ENCODE measurements around the gene ABCD3. TPM values are rescaled to one million over a fixed set of nuclear protein-coding genes. Genes with fewer than 3 reads are reported as not detected.

Gene ABCD3
- total and polyA plus RNA-seq, 2 donors from 2014 or later = 43.2 to 65.1 TPM

GRCh38 chr1:94544706-94545490, 126.7 kb downstream of the ABCD3 start:
- H3K9ac ChIP-seq (ENCODE audit: low read length in 3 of 3) = no peak overlapping the region
- no peak overlapping the region for H3K4me3 ChIP-seq (ENCODE audit: low read length in 3 of 3)
- H3K27me3 ChIP-seq (ENCODE audit: control insufficient read depth, insufficient read depth, low read length) = no peaks in the 10 kb centered on the region
- DNase-seq (no peak), FAIRE-seq (no peak)
- intact Hi-C loops (cut with DNase I) = no loop called here
- no peak overlapping the region for H3K27ac ChIP-seq (ENCODE audit: low read depth in 2 of 2, low read length in 2 of 2)
- H3K9me3 ChIP-seq (ENCODE audit: control insufficient read depth in 2 of 3, insufficient read depth in 1 of 3, low read length in 3 of 3) = no peaks in the 10 kb centered on the region
- no peaks in the 10 kb centered on the region for H3K4me1 ChIP-seq (ENCODE audit: control insufficient read depth in 2 of 3, insufficient read depth in 2 of 3, low read depth in 1 of 3, low read length in 3 of 3)
- no peaks in the 10 kb centered on the region for H3K36me3 ChIP-seq (ENCODE audit: control insufficient read depth in 2 of 3, insufficient read depth in 3 of 3, low read length in 3 of 3)
- TF ChIP-seq, protein P1, sequence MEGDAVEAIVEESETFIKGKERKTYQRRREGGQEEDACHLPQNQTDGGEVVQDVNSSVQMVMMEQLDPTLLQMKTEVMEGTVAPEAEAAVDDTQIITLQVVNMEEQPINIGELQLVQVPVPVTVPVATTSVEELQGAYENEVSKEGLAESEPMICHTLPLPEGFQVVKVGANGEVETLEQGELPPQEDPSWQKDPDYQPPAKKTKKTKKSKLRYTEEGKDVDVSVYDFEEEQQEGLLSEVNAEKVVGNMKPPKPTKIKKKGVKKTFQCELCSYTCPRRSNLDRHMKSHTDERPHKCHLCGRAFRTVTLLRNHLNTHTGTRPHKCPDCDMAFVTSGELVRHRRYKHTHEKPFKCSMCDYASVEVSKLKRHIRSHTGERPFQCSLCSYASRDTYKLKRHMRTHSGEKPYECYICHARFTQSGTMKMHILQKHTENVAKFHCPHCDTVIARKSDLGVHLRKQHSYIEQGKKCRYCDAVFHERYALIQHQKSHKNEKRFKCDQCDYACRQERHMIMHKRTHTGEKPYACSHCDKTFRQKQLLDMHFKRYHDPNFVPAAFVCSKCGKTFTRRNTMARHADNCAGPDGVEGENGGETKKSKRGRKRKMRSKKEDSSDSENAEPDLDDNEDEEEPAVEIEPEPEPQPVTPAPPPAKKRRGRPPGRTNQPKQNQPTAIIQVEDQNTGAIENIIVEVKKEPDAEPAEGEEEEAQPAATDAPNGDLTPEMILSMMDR (IDR thresholded peaks at IDR 0.05; ENCODE audit: borderline replicate concordance, extremely low read depth, insufficient read depth) = no peak

- Histone ChIP-seq H3K4me1 (ENCODE audit: control insufficient read depth in 2 of 3, insufficient read depth in 2 of 3, low read depth in 1 of 3, low read length in 3 of 3) (peaks cover 0 to 4% (median 0%) of the 10 kb centered on the region in 3 donors), H3K9ac (ENCODE audit: low read length in 3 of 3) (no peak overlapping the region), H3K36me3 (ENCODE audit: control insufficient read depth in 2 of 3, insufficient read depth in 3 of 3, low read length in 3 of 3) (no peaks in the 10 kb centered on the region), H3K27ac (ENCODE audit: low read depth in 2 of 2, low read length in 2 of 2) (no peak overlapping the region), H3K27me3 (ENCODE audit: control insufficient read depth, insufficient read depth, low read length) (no peaks in the 10 kb centered on the region), H3K4me3 (ENCODE audit: low read length in 3 of 3) (no peak overlapping the region), H3K9me3 (ENCODE audit: control insufficient read depth in 2 of 3, insufficient read depth in 1 of 3, low read length in 3 of 3) (no peaks in the 10 kb centered on the region)
- DNase-seq (no peak), FAIRE-seq (no peak)
- intact Hi-C loops (cut with DNase I) = no loop called here
- TF ChIP-seq, protein P1 (IDR thresholded peaks at IDR 0.05; ENCODE audit: borderline replicate concordance, extremely low read depth, insufficient read depth) = no peak
These were observed 131.5 kb downstream of the ABCD3 start for GRCh38 chr1:94549706-94550105.

- no peaks in the 10 kb centered on the region for H3K36me3 ChIP-seq (ENCODE audit: control insufficient read depth in 2 of 3, insufficient read depth in 3 of 3, low read length in 3 of 3)
- H3K9ac ChIP-seq (ENCODE audit: low read length in 3 of 3) = no peak overlapping the region
- no peak overlapping the region for H3K27ac ChIP-seq (ENCODE audit: low read depth in 2 of 2, low read length in 2 of 2)
- DNase-seq = no peak
- H3K27me3 ChIP-seq (ENCODE audit: control insufficient read depth, insufficient read depth, low read length) = no peaks in the 10 kb centered on the region
- H3K4me3 ChIP-seq (ENCODE audit: low read length in 3 of 3) = no peak overlapping the region
- no peak for FAIRE-seq
- intact Hi-C loops (cut with DNase I) = no loop called here
- TF ChIP-seq, protein P1 (IDR thresholded peaks at IDR 0.05; ENCODE audit: borderline replicate concordance, extremely low read depth, insufficient read depth) = no peak
- H3K4me1 ChIP-seq (ENCODE audit: control insufficient read depth in 2 of 3, insufficient read depth in 2 of 3, low read depth in 1 of 3, low read length in 3 of 3) = peaks cover 0 to 4% (median 0%) of the 10 kb centered on the region in 3 donors
- H3K9me3 ChIP-seq (ENCODE audit: control insufficient read depth in 2 of 3, insufficient read depth in 1 of 3, low read length in 3 of 3) = no peaks in the 10 kb centered on the region
These were observed 132.2 kb downstream of the ABCD3 start for GRCh38 chr1:94550396-94550795.
